Spleen (tissue), 11 donors: Measurements from ENCODE around the gene PLEKHA5. TPM values are rescaled to one million over a fixed set of nuclear protein-coding genes. Genes with fewer than 3 reads are reported as not detected.

Source experiments
- DNase-seq: peaks from one replicate; pipeline ENCODE4 v3.0.0-alpha.2; 2020
- H3K27ac ChIP-seq, 8 donors: fragments of 200-600 bp; sonication (generic) in 7 of 8; 1 replicate in 4 of 8; 2 replicates in 4 of 8; pipeline versions ENCODE4 v1.5.0 to v1.8.0; 2016 to 2021; ENCODE audit warnings: inconsistent platforms in 4 of 8, mild to moderate bottlenecking in 4 of 8, moderate library complexity in 1 of 8
- H3K27me3 ChIP-seq, 7 donors: fragments of 200-600 bp; sonication (generic) in 6 of 7; replicated peaks in 1 of 7; 1 replicate in 4 of 7; 2 replicates in 3 of 7; pipeline versions ENCODE4 v1.5.0 to v1.8.0; 2016 to 2021; ENCODE audit warnings: inconsistent platforms in 3 of 7, mild to moderate bottlenecking in 1 of 7
- H3K36me3 ChIP-seq, 6 donors: fragments of 200-600 bp; sonication (generic) in 5 of 6; 1 replicate in 4 of 6; 2 replicates in 2 of 6; pipeline versions ENCODE4 v1.5.0 to v1.8.0; 2016 to 2021; ENCODE audit warnings: inconsistent platforms in 2 of 6
- H3K4me1 ChIP-seq, 6 donors: fragments of 200-600 bp; sonication (generic) in 5 of 6; 1 replicate in 3 of 6; 2 replicates in 3 of 6; pipeline versions ENCODE4 v1.5.0 to v1.8.0; 2016 to 2021; ENCODE audit warnings: inconsistent platforms in 3 of 6
- H3K4me3 ChIP-seq, 8 donors: fragments of 200-600 bp; sonication (generic) in 7 of 8; 1 replicate in 4 of 8; 2 replicates in 4 of 8; pipeline versions ENCODE4 v1.5.0 to v1.8.0; 2016 to 2021; ENCODE audit warnings: inconsistent platforms in 4 of 8, mild to moderate bottlenecking in 4 of 8, moderate library complexity in 2 of 8
- H3K9me3 ChIP-seq, 8 donors: fragments of 200-600 bp; sonication (generic) in 7 of 8; 1 replicate in 4 of 8; 2 replicates in 4 of 8; pipeline versions ENCODE4 v1.5.0 to v1.8.0; 2016 to 2021; ENCODE audit warnings: inconsistent platforms in 4 of 8
- POLR2A ChIP-seq, 3 donors: fragments of 450-650 bp; IDR thresholded peaks; one replicate each; pipeline ENCODE4 v1.5.1; 2017; ENCODE audit warnings: antibody characterized with exemption in 3 of 3, mild to moderate bottlenecking in 1 of 3
- POLR2AphosphoS5 ChIP-seq, 3 donors: sonication (generic); formaldehyde crosslinking; IDR thresholded peaks; one replicate each; pipeline ENCODE4 v1.5.1; 2017; ENCODE audit warnings: antibody characterized with exemption in 3 of 3
- WGBS, 5 donors: extraction: QIAGEN DNeasy Blood & Tissue Kit in 3 of 5; methylation state at CpG; one replicate each; pipeline versions ENCODE4 v1.1.5 to v1.1.7; 2013 to 2018; 5-methylcytosine and 5-hydroxymethylcytosine counted together
- intact Hi-C: fragments of 100-400 bp; cut with DNase I; formaldehyde crosslinking; loops from one replicate; pipeline ENCODE4 v1.15.0; 2023; ENCODE audit warnings: low total_unique reads
- polyA plus RNA-seq, 3 donors: library from polyadenylated mRNA; stranded (reverse); fragments of 200-250 nt; gene quantifications; one replicate each; pipeline ENCODE4 v1.2.1, GENCODE V29; 2013
- total RNA-seq, 7 donors: library from RNA; depleted of rRNA in 3 of 7; stranded (reverse); fragments of >200 nt in 3 of 7; fragmentation: NEBNext Ultra II Directional in 4 of 7; extraction: Animal tissue kit (Norgen Biotek cat#: 25700) in 4 of 7; gene quantifications; one replicate each; pipeline versions ENCODE4 v1.1.0 to v1.2.1, GENCODE V29; 2016 to 2021
- TF ChIP-seq, protein P1 (sequence below), 11 experiments: fragments of 200-600 bp in 7 of 11; fragments of 450-650 bp in 4 of 11; sonication (generic) in 4 of 11; IDR thresholded peaks in 8 of 11; conservative IDR thresholded peaks in 3 of 11; 1 replicate in 7 of 11; 2 replicates in 4 of 11; pipeline versions ENCODE4 v1.4.0 to v1.8.0; 2016 to 2021; ENCODE audit warnings: antibody characterized with exemption in 11 of 11, inconsistent platforms in 4 of 11, mild to moderate bottlenecking in 1 of 11
- donor health status: healthy with polysubstance abuse.
- donor health status: DM: no; HTN: no; CAD: no; lungs with moderate emphysema.
- donor health status: DM: no; HTN: no; CAD: no.
- donor health status: Bipolar disorder and iron deficiency.
- donor health status: healthy.
- donor health status: DM: no; HTN: no; CAD: no.
- donor health status: DM: yes; HTN: yes; CAD: no.

Gene PLEKHA5
- total and polyA plus RNA-seq, 10 donors: 1.3 to 13.6 (median 6.5) TPM

DNA sequence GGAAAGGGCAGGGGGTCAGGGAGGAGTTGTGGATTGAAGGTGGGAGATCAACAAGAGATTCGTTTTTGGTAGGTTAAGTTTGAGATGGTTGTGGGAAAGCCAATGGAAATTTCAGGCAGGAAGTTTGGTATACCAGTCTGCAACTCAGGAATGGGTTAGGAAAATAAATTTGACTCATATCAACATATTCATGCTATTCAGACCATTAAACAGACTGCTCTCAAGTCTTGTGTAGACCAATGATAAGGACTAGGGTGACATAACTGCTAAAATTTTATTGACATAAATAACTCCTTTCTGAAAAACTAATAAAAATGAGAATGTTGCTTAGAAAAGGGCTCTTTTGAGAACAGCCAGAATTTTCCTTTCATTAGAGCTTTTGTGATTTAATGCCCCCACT is 60.0 kb downstream of the PLEKHA5 start:
- Histone ChIP-seq H3K36me3 (no peaks in the 10 kb centered on the region), H3K4me1 (peaks cover 0 to 13% (median 5%) of the 10 kb centered on the region in 6 donors), H3K27me3 (no peaks in the 10 kb centered on the region), H3K27ac (no peak overlapping the region), H3K4me3 (no peak overlapping the region), H3K9me3 (no peaks in the 10 kb centered on the region)
- intact Hi-C loops: loop anchor here (5.0 kb wide), 1 partner anchor 332 kb away; no protein-coding TSS in a partner anchor
- TF ChIP-seq, protein P1, sequence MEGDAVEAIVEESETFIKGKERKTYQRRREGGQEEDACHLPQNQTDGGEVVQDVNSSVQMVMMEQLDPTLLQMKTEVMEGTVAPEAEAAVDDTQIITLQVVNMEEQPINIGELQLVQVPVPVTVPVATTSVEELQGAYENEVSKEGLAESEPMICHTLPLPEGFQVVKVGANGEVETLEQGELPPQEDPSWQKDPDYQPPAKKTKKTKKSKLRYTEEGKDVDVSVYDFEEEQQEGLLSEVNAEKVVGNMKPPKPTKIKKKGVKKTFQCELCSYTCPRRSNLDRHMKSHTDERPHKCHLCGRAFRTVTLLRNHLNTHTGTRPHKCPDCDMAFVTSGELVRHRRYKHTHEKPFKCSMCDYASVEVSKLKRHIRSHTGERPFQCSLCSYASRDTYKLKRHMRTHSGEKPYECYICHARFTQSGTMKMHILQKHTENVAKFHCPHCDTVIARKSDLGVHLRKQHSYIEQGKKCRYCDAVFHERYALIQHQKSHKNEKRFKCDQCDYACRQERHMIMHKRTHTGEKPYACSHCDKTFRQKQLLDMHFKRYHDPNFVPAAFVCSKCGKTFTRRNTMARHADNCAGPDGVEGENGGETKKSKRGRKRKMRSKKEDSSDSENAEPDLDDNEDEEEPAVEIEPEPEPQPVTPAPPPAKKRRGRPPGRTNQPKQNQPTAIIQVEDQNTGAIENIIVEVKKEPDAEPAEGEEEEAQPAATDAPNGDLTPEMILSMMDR (IDR thresholded peaks at IDR 0.05 in 8 of 11, conservative IDR thresholded peaks at IDR 0.05 in 3 of 11): no peak
- DNase-seq: no peak
- WGBS, 5 donors: 55 to 75% (median 66%) methylated on average over 1 of the region's 1 CpG

DNA sequence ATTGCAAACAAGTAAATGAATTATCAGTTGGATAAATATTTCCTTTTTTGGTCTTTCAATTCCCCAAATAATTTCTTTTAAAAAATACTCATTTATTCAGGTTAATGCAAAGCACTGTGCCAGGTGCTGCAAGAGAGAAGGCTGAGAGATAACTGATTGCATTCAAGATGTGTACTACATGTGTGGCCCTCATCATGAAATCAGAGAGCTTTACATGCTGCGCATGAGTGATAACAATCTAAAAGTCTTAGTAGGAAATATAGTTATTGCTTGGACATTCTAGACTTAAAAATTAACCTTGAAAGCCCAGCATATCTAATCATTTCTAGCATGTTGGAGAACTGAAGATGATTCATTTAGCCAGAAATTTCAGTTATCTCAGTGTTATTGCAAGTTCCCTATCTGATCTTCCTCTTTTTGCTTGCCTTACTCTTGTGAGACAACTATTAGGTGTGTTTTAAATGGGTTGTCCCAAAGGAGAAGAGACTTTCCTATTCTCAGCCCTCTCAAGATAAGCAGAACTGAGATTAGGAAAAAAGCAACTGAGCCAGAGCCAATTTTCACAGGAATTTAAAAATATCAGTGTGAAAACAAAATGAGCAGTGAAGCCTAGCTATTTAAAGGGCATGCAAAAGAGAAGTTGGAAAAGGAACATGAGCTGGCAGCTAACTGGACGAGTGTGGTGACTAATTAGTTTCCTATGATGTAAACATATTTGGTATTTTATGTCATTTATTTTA is 60.9 kb downstream of the PLEKHA5 start:
- Histone ChIP-seq H3K4me3 (no peak overlapping the region), H3K27me3 (no peaks in the 10 kb centered on the region), H3K4me1 (peaks cover 0 to 13% (median 5%) of the 10 kb centered on the region in 6 donors), H3K9me3 (no peaks in the 10 kb centered on the region), H3K27ac (peak overlapping the region in 3 of 8 donors; percentile 44 to 65 (median 56)), H3K36me3 (no peaks in the 10 kb centered on the region)
- no peak for DNase-seq
- intact Hi-C loops: no loop called here
- 35 to 56% (median 41%) methylated on average over 2 of the region's 2 CpGs for WGBS, 5 donors
- TF ChIP-seq POLR2A (IDR thresholded peaks at IDR 0.05) (no peak), POLR2AphosphoS5 (IDR thresholded peaks at IDR 0.05) (no peak)
- TF ChIP-seq, protein P1 (IDR thresholded peaks at IDR 0.05 in 8 of 11, conservative IDR thresholded peaks at IDR 0.05 in 3 of 11): no peak

DNA sequence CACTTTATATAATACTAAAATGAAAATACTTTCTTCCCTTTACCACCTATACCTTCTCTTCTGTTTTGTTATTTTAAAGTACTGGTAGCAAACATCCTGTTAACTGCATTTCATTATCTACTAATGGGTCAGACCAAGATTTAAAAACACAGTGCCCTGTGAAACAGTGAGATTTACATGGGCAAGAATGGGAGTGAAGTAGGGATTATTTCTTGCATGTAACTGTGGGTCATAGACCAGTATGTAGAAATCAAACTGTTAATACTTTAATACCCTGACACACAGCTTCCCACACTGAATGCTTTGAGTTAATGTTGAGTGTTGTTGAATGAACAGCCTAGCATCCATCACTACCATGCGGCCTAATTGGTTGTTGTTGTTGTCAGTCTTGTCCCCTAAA is 61.6 kb downstream of the PLEKHA5 start:
- WGBS, 5 donors: 76 to 100% (median 94%) methylated on average over 1 of the region's 1 CpG
- peak overlapping the region in 3 of 8 donors; percentile 44 to 65 (median 56) for H3K27ac ChIP-seq

DNA sequence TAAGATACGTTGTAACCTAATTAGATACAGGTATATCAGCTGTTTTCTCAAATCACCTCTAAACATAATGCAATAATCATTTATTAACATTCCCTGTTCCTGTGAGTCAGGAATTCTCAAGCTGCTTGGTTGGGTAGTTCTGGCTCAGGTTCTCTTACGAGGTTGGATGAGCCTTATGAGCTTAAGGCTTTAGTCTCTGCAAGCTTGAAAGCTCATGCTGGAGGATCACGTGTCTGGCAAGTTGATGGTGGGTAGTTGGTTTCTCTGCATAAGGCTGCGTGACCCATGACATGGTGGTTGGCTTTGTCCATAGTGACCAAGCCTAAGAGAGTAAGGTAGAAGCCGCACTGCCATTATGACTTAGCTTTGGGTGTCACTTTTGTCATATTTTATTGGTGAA is 62.0 kb downstream of the PLEKHA5 start:
- intact Hi-C loops: no loop called here

More for the DNA sequence above, 61.6 kb downstream of the PLEKHA5 start:
- H3K4me1 ChIP-seq: peaks cover 0 to 13% (median 5%) of the 10 kb centered on the region in 6 donors
- intact Hi-C loops: no loop called here
- DNase-seq: no peak
- H3K36me3 ChIP-seq: no peaks in the 10 kb centered on the region
- H3K27me3 ChIP-seq: no peaks in the 10 kb centered on the region
- H3K4me3 ChIP-seq: no peak overlapping the region
- TF ChIP-seq, protein P1 (IDR thresholded peaks at IDR 0.05 in 8 of 11, conservative IDR thresholded peaks at IDR 0.05 in 3 of 11): no peak
- no peak for TF ChIP-seq POLR2A (IDR thresholded peaks at IDR 0.05)
- no peak for TF ChIP-seq POLR2AphosphoS5 (IDR thresholded peaks at IDR 0.05)
- no peaks in the 10 kb centered on the region for H3K9me3 ChIP-seq

More for the DNA sequence above, 62.0 kb downstream of the PLEKHA5 start:
- Histone ChIP-seq H3K36me3 (no peaks in the 10 kb centered on the region), H3K4me3 (no peak overlapping the region), H3K27me3 (no peaks in the 10 kb centered on the region), H3K9me3 (no peaks in the 10 kb centered on the region), H3K4me1 (peaks cover 0 to 13% (median 5%) of the 10 kb centered on the region in 6 donors), H3K27ac (peak overlapping the region in 1 of 8 donors; percentile 65)
- 91 to 94% (median 93%) methylated on average over 5 of the region's 5 CpGs for WGBS, 5 donors
- DNase-seq: no peak
- TF ChIP-seq POLR2A (IDR thresholded peaks at IDR 0.05): no peak
